Esophagus muscularis mucosa (tissue), 3 donors: Measurements from ENCODE around the gene DEPDC4.

Experiments used
- POLR2A ChIP-seq: fragments of 450-650 bp; IDR thresholded peaks from one replicate; pipeline ENCODE4 v1.6.1; 2017; ENCODE audit warnings: antibody characterized with exemption, moderate library complexity, mild to moderate bottlenecking, low read depth
- POLR2AphosphoS5 ChIP-seq, 2 donors: sonication (generic); formaldehyde crosslinking; IDR thresholded peaks; one replicate each; pipeline ENCODE4 v1.6.1; 2017; ENCODE audit warnings: antibody characterized with exemption in 2 of 2
- TF ChIP-seq, protein P1 (sequence below), 3 experiments: fragments of 200-600 bp in 2 of 3; fragments of 450-650 bp in 1 of 3; sonication (generic) in 2 of 3; IDR thresholded peaks; one replicate each; pipeline ENCODE4 v1.5.1; 2017 to 2019; ENCODE audit warnings: antibody characterized with exemption in 3 of 3, mild to moderate bottlenecking in 2 of 3, moderate library complexity in 1 of 3

DNA sequence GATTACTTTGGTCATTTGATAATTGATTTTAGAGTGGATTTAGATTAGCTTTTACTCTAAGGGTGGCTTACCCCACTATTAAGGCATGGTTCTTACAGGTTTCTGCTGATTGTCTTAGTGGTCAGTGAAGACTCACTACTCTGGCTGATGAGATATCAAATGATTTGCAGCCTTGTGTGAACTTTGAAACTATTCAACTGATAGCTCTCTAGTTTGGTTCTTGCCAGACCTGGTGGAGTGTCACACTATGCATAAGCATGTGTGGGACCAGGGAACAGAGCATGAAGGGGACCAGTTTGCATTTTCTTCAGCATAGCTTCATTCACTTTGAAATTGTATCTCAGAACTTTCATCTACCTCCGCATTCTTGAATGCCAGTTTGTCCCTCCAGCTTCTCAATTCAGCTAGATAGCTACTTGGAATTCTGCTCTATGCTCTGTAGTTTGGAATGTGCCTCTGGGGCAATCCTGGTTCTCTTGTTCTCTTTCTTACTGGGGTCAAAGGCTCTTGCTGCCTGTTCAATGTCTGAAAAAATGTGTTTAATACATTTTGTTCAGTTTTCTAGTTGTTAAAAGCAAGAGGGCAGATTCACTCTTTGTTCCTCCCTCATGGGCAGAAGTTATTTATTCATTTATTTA, 12.8 kb upstream of the DEPDC4 start:
- TF ChIP-seq, protein P1, sequence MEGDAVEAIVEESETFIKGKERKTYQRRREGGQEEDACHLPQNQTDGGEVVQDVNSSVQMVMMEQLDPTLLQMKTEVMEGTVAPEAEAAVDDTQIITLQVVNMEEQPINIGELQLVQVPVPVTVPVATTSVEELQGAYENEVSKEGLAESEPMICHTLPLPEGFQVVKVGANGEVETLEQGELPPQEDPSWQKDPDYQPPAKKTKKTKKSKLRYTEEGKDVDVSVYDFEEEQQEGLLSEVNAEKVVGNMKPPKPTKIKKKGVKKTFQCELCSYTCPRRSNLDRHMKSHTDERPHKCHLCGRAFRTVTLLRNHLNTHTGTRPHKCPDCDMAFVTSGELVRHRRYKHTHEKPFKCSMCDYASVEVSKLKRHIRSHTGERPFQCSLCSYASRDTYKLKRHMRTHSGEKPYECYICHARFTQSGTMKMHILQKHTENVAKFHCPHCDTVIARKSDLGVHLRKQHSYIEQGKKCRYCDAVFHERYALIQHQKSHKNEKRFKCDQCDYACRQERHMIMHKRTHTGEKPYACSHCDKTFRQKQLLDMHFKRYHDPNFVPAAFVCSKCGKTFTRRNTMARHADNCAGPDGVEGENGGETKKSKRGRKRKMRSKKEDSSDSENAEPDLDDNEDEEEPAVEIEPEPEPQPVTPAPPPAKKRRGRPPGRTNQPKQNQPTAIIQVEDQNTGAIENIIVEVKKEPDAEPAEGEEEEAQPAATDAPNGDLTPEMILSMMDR (IDR thresholded peaks at IDR 0.05): no peak
- TF ChIP-seq POLR2AphosphoS5 (IDR thresholded peaks at IDR 0.05) (no peak), POLR2A (no peak)
